ENCODE measurements around the gene APOA1.

Gene APOA1

GRCh38 chr11:116819049-116819448, 18.4 kb downstream of the APOA1 start:
- TF ChIP-seq CTCF (IDR thresholded peaks at IDR 0.05): no peak

DNA sequence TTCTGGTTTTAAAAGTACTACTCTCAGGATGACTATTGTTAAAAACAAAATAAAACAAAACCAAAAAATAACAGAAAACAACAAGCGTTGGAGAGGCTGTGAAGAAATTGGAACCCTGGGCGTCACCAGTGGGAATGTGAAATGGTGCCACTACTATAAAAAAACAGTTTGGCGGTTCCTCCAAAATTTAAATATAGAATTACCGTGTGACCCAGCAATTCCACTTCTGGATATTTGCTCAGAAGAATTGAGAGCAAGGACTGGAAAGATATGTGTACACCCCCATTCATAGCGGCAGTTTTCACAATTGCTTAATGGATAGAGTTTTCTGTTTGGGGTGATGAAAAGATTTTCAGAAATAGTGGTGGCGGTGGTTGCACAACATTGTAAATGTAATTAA, 22.9 kb downstream of the APOA1 start:
- TF ChIP-seq CTCF (IDR thresholded peaks at IDR 0.05): no peak

DNA sequence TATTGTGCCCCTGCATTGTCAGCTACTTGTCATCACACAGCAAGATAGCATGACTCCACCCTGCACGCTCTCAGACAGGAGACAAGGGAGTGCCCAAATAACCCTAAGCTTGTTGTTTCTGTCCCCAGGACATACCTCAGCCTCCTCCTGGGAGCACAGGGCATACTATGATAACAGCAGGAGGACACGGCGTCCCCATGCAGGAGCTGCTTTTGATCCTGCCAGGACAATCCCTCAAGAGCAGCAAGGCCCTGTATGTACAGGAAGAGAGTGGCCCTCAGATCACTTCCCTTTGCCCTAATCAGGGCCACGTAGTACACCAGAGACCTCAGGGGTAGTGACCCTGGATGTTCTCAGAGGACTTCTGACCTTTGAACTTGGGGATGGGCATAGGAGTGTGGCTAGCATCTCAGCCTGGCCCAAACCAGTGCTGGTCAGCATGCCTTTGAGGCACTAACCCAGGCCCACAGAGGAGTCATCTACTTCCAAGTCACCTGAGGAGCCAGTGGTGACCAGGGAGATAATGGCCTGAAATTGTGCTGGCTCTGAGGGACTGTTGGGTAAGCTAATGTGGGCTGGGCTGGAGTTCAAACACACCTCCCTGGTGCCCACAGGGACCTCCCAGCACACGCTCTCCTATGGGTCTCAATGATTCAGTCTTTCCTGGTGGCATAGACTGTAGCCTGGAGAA, 23.5 kb downstream of the APOA1 start:
- no peak for TF ChIP-seq CTCF (IDR thresholded peaks at IDR 0.05)

DNA sequence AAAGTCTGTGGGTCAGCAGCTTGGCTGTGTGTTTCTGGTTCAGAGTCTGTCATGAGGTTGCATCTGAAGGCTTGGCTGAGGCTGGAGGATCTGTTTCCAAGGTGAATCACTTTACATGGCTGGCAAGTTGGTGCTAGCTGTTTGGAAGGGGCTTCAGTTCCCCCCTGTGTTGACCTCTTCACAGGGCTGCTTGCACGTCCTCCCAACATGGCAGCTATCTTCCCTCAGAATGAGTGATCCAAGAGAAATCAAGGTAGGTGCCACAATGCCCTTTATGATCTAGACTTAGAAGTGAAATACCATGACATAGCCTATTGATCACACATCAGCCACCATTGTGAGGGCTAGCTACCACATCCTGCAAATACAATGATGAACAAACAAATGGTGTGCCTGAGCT, 24.3 kb downstream of the APOA1 start:
- TF ChIP-seq CTCF (IDR thresholded peaks at IDR 0.05): no peak

DNA sequence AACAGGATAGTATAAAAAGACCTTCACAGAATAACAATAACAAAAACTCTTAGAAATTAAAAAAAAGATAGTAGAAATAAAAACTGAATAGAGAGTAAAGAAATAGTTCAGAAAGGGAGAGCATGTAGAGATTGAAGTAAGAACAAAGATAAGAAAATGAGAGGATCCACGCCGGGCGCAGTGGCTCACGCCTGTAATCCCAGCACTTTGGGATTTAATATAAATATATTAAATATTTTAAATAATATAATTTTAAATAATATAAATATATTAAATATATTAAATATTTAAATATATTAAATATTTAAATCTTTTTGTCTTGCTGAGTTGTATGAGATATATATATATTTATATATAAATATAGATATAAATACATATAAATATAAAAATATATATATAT, 25.3 kb downstream of the APOA1 start:
- TF ChIP-seq CTCF (IDR thresholded peaks at IDR 0.05): no peak

DNA sequence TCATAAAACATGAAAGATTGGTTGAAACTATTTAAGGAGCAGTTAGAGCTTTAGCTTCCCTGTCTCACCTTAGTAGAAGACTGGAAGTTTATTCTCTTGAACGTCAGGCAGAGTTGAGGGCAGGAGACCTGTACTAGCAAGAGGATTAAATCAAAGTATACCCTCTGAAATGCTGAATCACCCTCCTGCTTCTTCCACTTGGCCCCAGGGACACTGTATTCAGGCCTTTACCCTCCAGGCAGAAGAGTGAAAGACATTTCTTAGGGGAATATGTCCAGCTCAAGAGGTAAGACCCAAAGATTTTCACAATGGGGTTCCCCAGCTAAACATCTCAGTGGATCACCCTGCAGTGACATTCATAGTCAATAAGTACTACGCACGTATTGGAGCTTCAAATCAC, 26.2 kb downstream of the APOA1 start:
- no peak for TF ChIP-seq CTCF (IDR thresholded peaks at IDR 0.05)

GRCh38 chr11:116808262-116809175, 28.9 kb downstream of the APOA1 start:
- no peak for TF ChIP-seq CTCF (IDR thresholded peaks at IDR 0.05)

Data from LNCAP (cell line).